WTC11 (cell line): ENCODE results near the gene SORCS2. TPM values are rescaled to one million over a fixed set of nuclear protein-coding genes. Genes with fewer than 3 reads are reported as not detected.

Source experiments
- ATAC-seq: fragments of 200-7000 bp; cut with Tn5 transposase; 2 replicates; pipeline ENCODE4 v1.10.0; 2021; ENCODE audit warnings: mild to moderate bottlenecking, moderate library complexity
- CTCF ChIA-PET: fragments of 300-600 bp; sonication (Branson Sonifier 250); formaldehyde crosslinking; loops from one replicate; lab custom pipeline; 2021; ENCODE audit warnings: antibody characterized with exemption; lab: Charles Lee
- POLR2A ChIA-PET: fragments of 350-600 bp; sonication (Branson Sonifier 250); formaldehyde crosslinking; loops from one replicate; lab custom pipeline; 2021; ENCODE audit warnings: antibody characterized with exemption; lab: Charles Lee
- DNase-seq: peaks from one replicate; pipeline ENCODE4 v3.0.0; 2021; ENCODE audit warnings: low spot score
- H3K27ac Mint-ChIP-seq: 2 replicates; pipeline ENCODE4 v1.8.0; 2021; ENCODE audit warnings: mixed read lengths
- H3K27me3 Mint-ChIP-seq: 2 replicates; pipeline ENCODE4 v1.8.0; 2021; ENCODE audit warnings: low read depth, mild to moderate bottlenecking, moderate library complexity, mixed read lengths
- H3K36me3 Mint-ChIP-seq: 2 replicates; pipeline ENCODE4 v1.8.0; 2021; ENCODE audit warnings: mixed read lengths
- H3K4me1 Mint-ChIP-seq: 2 replicates; pipeline ENCODE4 v1.8.0; 2022; ENCODE audit warnings: mixed read lengths
- H3K4me3 Mint-ChIP-seq: 2 replicates; pipeline ENCODE4 v1.8.0; 2021; ENCODE audit warnings: mild to moderate bottlenecking, moderate library complexity, mixed read lengths
- H3K9me3 Mint-ChIP-seq: 2 replicates; pipeline ENCODE4 v1.8.0; 2021; ENCODE audit warnings: mixed read lengths
- AFF4 ChIP-seq: sonication (generic); formaldehyde crosslinking; IDR thresholded peaks from 2 replicates; pipeline ENCODE4 v1.8.1; 2023; ENCODE audit warnings: mild to moderate bottlenecking, missing genetic modification reagents, borderline replicate concordance
- CREB1 ChIP-seq: sonication (generic); formaldehyde crosslinking; IDR thresholded peaks from 2 replicates; pipeline ENCODE4 v1.8.0; 2023; ENCODE audit warnings: mild to moderate bottlenecking, missing genetic modification reagents
- ELF4 ChIP-seq: sonication (generic); formaldehyde crosslinking; IDR thresholded peaks from 2 replicates; pipeline ENCODE4 v1.8.1; 2022; ENCODE audit warnings: low read depth, mild to moderate bottlenecking, moderate library complexity, missing genetic modification reagents
- IRF2 ChIP-seq: sonication (generic); formaldehyde crosslinking; IDR thresholded peaks from 2 replicates; pipeline ENCODE4 v1.8.0; 2022; ENCODE audit warnings: low read depth, missing genetic modification reagents, borderline replicate concordance
- JAZF1 ChIP-seq: fragments of 250-450 bp; sonication (Bioruptor Pico); IDR thresholded peaks from 2 replicates; pipeline ENCODE4 v1.9.0; 2021; ENCODE audit warnings: moderate library complexity, mild to moderate bottlenecking, inconsistent platforms
- MXD4 ChIP-seq: fragments of 250-450 bp; sonication (Bioruptor Pico); IDR thresholded peaks from 2 replicates; pipeline ENCODE4 v1.8.0; 2021; ENCODE audit warnings: mild to moderate bottlenecking, moderate library complexity, borderline replicate concordance
- NFATC4 ChIP-seq: fragments of 250-450 bp; sonication (Bioruptor Pico); IDR thresholded peaks from 2 replicates; pipeline ENCODE4 v1.9.0; 2021; ENCODE audit warnings: mild to moderate bottlenecking
- NFE2L1 ChIP-seq: sonication (generic); formaldehyde crosslinking; IDR thresholded peaks from 2 replicates; pipeline ENCODE4 v1.8.1; 2023; ENCODE audit warnings: missing genetic modification reagents
- OVOL2 ChIP-seq: fragments of 250-450 bp; sonication (Bioruptor Pico); IDR thresholded peaks from 2 replicates; pipeline ENCODE4 v1.9.0; 2021; ENCODE audit warnings: mild to moderate bottlenecking, borderline replicate concordance
- RELA ChIP-seq: sonication (generic); formaldehyde crosslinking; IDR thresholded peaks from 2 replicates; pipeline ENCODE4 v1.8.1; 2022; ENCODE audit warnings: missing genetic modification reagents, mild to moderate bottlenecking, borderline replicate concordance
- RORB ChIP-seq: fragments of 250-450 bp; sonication (Bioruptor Pico); IDR thresholded peaks from 2 replicates; pipeline ENCODE4 v1.9.0; 2021; ENCODE audit warnings: mild to moderate bottlenecking
- TEAD1 ChIP-seq: sonication (generic); formaldehyde crosslinking; IDR thresholded peaks from 2 replicates; pipeline ENCODE4 v1.8.0; 2022; ENCODE audit warnings: mild to moderate bottlenecking, missing genetic modification reagents
- TEAD4 ChIP-seq: sonication (generic); formaldehyde crosslinking; IDR thresholded peaks from 2 replicates; pipeline ENCODE4 v1.8.0; 2022; ENCODE audit warnings: mild to moderate bottlenecking, missing genetic modification reagents
- TP53 ChIP-seq: sonication (generic); formaldehyde crosslinking; IDR thresholded peaks from 2 replicates; pipeline ENCODE4 v1.8.1; 2023; ENCODE audit warnings: mild to moderate bottlenecking, missing genetic modification reagents
- ZBTB43 ChIP-seq: sonication (generic); formaldehyde crosslinking; IDR thresholded peaks from 2 replicates; pipeline ENCODE4 v1.8.1; 2023; ENCODE audit warnings: mild to moderate bottlenecking, missing genetic modification reagents
- ZNF396 ChIP-seq: fragments of 250-450 bp; sonication (Bioruptor Pico); IDR thresholded peaks from 2 replicates; pipeline ENCODE4 v1.8.0; 2021; ENCODE audit warnings: mild to moderate bottlenecking, moderate library complexity, borderline replicate concordance
- ZNF512 ChIP-seq: sonication (generic); formaldehyde crosslinking; IDR thresholded peaks from 2 replicates; pipeline ENCODE4 v1.8.1; 2022; ENCODE audit warnings: missing genetic modification reagents, borderline replicate concordance
- ZNF671 ChIP-seq: fragments of 250-450 bp; sonication (Bioruptor Pico); IDR thresholded peaks from 2 replicates; pipeline ENCODE4 v1.8.0; 2021; ENCODE audit warnings: mild to moderate bottlenecking
- total RNA-seq: library from RNA; stranded (reverse); gene quantifications from 3 replicates; pipeline ENCODE4 v1.2.3, GENCODE V29; 2021
- TF ChIP-seq, protein P1 (sequence below): fragments of 250-450 bp; sonication (Bioruptor Pico); conservative IDR thresholded peaks from 2 replicates; pipeline ENCODE4 v1.9.0; 2021; ENCODE audit warnings: mild to moderate bottlenecking
- TF ChIP-seq, protein P2 (sequence below): fragments of 250-450 bp; sonication (Bioruptor Pico); IDR thresholded peaks from 2 replicates; pipeline ENCODE4 v1.9.0; 2021; ENCODE audit warnings: mild to moderate bottlenecking
- TF ChIP-seq, protein P3 (sequence below): sonication (generic); formaldehyde crosslinking; IDR thresholded peaks from 2 replicates; pipeline ENCODE4 v1.8.1; 2023; ENCODE audit warnings: mild to moderate bottlenecking, missing genetic modification reagents, moderate library complexity
- TF ChIP-seq, protein P4 (sequence below): sonication (generic); formaldehyde crosslinking; conservative IDR thresholded peaks from 2 replicates; pipeline ENCODE4 v1.8.1; 2022; ENCODE audit warnings: mild to moderate bottlenecking, missing genetic modification reagents
- TF ChIP-seq, protein P5 (sequence below): fragments of 250-450 bp; sonication (Bioruptor Pico); IDR thresholded peaks from 2 replicates; pipeline ENCODE4 v1.9.0; 2021; ENCODE audit warnings: moderate library complexity, mild to moderate bottlenecking, inconsistent platforms, borderline replicate concordance

The SORCS2 gene
- total RNA-seq, 1 experiment from 2014 or later, result 6.6 TPM

DNA sequence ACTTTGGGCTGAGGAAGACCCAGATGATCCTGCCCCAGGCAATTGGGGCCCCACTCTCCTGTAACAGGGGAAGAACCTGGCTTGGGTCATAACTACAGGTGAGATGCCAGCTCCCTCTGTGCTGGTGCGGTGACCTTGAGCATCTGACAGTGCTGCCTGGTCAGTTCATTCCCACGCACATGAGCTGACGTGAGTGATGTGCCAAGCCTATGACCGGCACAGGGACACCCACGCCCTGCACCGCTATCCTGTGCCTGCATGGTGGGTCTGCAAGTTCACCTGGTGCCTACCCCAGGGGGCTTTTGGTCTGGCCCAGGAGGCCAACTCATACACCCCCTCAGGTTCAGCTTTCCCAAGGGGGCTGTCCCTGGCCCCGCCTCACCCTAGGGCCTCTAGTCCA, 366.1 kb downstream of the SORCS2 start:
- Mint-ChIP-seq H3K9me3 (peaks cover 33% of the 10 kb centered on the region), H3K27me3 (no peaks in the 10 kb centered on the region; the same call in 1 of the 2 replicates), H3K4me3 (no peak overlapping the region), H3K36me3 (peaks cover 6% of the 10 kb centered on the region), H3K27ac (no peak overlapping the region), H3K4me1 (no peaks in the 10 kb centered on the region)
- TF ChIP-seq TP53 (CRISPR knock-in tag), result no peak
- no peak for TF ChIP-seq AFF4 (CRISPR knock-in tag)
- TF ChIP-seq MXD4 (CRISPR knock-in tag), result no peak
- TF ChIP-seq, protein P1, sequence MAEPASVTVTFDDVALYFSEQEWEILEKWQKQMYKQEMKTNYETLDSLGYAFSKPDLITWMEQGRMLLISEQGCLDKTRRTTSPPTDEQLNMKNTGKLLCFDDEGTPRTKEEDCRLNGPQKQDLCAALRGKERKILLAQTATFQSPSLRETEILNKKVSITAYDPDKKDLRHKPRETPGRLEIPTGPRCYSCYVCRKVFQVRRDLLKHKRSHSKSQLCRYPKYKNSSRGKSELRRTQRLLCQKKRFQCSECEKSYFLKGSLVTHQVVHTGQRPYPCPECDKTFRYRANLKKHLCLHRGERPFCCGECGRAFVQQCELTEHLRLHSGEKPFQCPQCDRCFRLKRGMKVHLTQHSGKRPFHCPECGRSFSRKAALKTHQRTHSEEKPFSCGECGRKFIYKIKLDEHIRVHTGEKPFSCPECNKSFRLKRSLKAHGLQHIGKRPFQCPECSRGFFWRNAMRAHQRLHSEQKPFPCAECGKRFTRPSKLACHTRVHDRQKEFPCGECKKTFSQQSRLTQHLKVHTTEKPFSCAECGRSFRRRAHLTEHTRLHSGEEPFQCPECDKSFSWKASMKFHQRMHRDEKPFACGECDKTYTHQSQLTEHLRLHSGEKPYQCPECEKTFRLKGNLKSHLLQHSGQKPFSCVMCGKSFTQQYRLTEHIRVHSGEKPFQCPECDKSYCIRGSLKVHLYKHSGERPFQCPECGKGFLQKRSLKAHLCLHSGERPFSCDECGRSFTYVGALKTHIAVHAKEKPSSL, result no peak
- TF ChIP-seq IRF2 (CRISPR knock-in tag), result no peak
- TF ChIP-seq ELF4 (CRISPR knock-in tag), result no peak
- no peak for TF ChIP-seq RORB
- no peak for TF ChIP-seq ZNF671 (CRISPR knock-in tag)
- TF ChIP-seq, protein P2, sequence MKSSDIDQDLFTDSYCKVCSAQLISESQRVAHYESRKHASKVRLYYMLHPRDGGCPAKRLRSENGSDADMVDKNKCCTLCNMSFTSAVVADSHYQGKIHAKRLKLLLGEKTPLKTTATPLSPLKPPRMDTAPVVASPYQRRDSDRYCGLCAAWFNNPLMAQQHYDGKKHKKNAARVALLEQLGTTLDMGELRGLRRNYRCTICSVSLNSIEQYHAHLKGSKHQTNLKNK (CRISPR knock-in tag), result no peak
- TF ChIP-seq, protein P3, sequence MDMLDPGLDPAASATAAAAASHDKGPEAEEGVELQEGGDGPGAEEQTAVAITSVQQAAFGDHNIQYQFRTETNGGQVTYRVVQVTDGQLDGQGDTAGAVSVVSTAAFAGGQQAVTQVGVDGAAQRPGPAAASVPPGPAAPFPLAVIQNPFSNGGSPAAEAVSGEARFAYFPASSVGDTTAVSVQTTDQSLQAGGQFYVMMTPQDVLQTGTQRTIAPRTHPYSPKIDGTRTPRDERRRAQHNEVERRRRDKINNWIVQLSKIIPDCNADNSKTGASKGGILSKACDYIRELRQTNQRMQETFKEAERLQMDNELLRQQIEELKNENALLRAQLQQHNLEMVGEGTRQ (CRISPR knock-in tag), result no peak
- TF ChIP-seq, protein P4, sequence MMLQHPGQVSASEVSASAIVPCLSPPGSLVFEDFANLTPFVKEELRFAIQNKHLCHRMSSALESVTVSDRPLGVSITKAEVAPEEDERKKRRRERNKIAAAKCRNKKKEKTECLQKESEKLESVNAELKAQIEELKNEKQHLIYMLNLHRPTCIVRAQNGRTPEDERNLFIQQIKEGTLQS (CRISPR knock-in tag), result no peak
- TF ChIP-seq, protein P5, sequence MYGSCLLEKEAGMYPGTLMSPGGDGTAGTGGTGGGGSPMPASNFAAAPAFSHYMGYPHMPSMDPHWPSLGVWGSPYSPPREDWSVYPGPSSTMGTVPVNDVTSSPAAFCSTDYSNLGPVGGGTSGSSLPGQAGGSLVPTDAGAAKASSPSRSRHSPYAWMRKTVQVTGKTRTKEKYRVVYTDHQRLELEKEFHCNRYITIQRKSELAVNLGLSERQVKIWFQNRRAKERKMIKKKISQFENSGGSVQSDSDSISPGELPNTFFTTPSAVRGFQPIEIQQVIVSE (CRISPR knock-in tag), result no peak
- TF ChIP-seq JAZF1 (CRISPR knock-in tag), result no peak
- no peak for TF ChIP-seq TEAD4 (CRISPR knock-in tag)
- TF ChIP-seq CREB1, result no peak
- no peak for TF ChIP-seq NFATC4 (CRISPR knock-in tag)
- ChIA-PET CTCF (interaction anchor here (1.7 kb wide), 1 partner anchor 92 kb away, joined by 6 read pairs; no protein-coding TSS in a partner anchor), POLR2A (no interaction called here)
- ATAC-seq (no peak), DNase-seq (no peak)

GRCh38 chr4:7559316-7559715, 367.0 kb downstream of the SORCS2 start:
- Mint-ChIP-seq H3K36me3 (no peaks in the 10 kb centered on the region; the same call in 1 of the 2 replicates), H3K4me3 (no peak overlapping the region), H3K27ac (no peak overlapping the region), H3K27me3 (no peaks in the 10 kb centered on the region; the same call in 1 of the 2 replicates), H3K9me3 (peaks cover 26% of the 10 kb centered on the region), H3K4me1 (no peaks in the 10 kb centered on the region)
- CTCF ChIA-PET, result interaction anchor here (1.7 kb wide), 1 partner anchor 92 kb away, joined by 6 read pairs; no protein-coding TSS in a partner anchor
- ATAC-seq (no peak), DNase-seq (no peak)
- POLR2A ChIA-PET, result no interaction called here
- TF ChIP-seq OVOL2 (CRISPR knock-in tag) (no peak), ZNF396 (CRISPR knock-in tag) (no peak), TEAD1 (CRISPR knock-in tag) (no peak), ZNF671 (CRISPR knock-in tag) (no peak), NFE2L1 (no peak), ZBTB43 (CRISPR knock-in tag) (no peak), MXD4 (CRISPR knock-in tag) (no peak), RELA (CRISPR knock-in tag) (no peak), ZNF512 (no peak)
